Measurements from ENCODE around the gene PLB1.

DNA sequence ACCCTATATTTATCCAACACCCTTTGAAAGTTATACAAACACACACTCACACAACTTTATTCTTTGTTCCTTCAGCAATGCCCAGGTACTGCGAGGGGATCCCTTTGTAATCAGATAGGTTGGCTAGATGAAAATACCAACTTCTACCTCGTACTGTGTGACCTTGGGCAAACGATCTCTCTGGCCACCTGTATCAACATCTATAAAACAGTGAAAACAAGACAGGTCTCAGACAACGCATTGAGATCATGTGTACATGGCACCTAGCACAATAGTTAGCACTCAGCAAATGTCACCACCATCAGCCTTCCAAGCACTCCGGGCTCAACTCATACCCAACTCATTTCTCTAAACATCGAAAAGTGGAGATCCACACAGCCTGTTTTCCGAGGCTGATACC lies 137.3 kb downstream of the PLB1 start:
- TF ChIP-seq POLR2A (IDR thresholded peaks at IDR 0.05; ENCODE audit: low read depth, low read length) (no peak), POLR2AphosphoS5 (IDR thresholded peaks at IDR 0.05; ENCODE audit: low read depth, low read length) (no peak)

All from GM12892 (cell line).